ENCODE results near the gene SUN5. TPM values are rescaled to one million over a fixed set of nuclear protein-coding genes. Genes with fewer than 3 reads are reported as not detected.

SUN5 gene
- total RNA-seq, 2 experiments from 2014 or later: not detected

DNA sequence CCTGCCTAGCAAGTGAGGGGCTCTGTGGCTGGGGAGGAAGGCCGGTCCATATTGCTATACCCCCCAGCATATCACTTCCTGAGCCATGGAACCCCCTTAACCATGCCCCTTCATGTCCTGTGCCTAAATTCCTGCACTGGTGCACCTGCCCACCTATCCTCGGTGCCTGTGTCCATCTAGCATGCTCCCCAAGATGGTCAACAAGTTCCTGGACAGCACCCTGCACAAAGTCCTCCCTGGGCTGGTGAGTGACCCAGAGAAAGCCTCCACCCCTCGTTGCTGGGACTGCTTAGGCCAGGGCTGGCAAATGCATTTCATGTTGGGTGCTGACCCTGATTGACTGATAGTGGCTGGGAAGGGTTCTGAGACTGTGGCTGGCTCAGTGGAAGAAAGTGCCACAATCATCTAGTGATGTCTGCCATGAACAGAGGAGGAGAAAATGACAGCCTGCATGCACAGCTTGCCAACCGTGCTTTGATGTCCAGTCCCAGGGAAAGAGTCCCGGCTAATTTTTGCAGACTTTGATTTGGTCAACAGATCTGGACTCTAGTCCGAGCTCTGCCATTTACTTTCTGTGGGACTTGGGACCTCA, 30.8 kb upstream of the SUN5 start:
- DNase-seq (no peak), ATAC-seq (no peak)
- Mint-ChIP-seq H3K27ac (no peak overlapping the region), H3K36me3 (ENCODE audit: low read depth) (no peaks in the 10 kb centered on the region), H3K4me1 (ENCODE audit: low read depth) (no peaks in the 10 kb centered on the region), H3K27me3 (no peaks in the 10 kb centered on the region), H3K9me3 (peaks cover 5% of the 10 kb centered on the region), H3K4me3 (no peak overlapping the region)
- intact Hi-C loops (cut with micrococcal nuclease): no loop called here
- ChIA-PET POLR2A (no interaction called here), CTCF (no interaction called here)
- TF ChIP-seq, protein P1, sequence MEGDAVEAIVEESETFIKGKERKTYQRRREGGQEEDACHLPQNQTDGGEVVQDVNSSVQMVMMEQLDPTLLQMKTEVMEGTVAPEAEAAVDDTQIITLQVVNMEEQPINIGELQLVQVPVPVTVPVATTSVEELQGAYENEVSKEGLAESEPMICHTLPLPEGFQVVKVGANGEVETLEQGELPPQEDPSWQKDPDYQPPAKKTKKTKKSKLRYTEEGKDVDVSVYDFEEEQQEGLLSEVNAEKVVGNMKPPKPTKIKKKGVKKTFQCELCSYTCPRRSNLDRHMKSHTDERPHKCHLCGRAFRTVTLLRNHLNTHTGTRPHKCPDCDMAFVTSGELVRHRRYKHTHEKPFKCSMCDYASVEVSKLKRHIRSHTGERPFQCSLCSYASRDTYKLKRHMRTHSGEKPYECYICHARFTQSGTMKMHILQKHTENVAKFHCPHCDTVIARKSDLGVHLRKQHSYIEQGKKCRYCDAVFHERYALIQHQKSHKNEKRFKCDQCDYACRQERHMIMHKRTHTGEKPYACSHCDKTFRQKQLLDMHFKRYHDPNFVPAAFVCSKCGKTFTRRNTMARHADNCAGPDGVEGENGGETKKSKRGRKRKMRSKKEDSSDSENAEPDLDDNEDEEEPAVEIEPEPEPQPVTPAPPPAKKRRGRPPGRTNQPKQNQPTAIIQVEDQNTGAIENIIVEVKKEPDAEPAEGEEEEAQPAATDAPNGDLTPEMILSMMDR (IDR thresholded peaks at IDR 0.05): no peak

DNA sequence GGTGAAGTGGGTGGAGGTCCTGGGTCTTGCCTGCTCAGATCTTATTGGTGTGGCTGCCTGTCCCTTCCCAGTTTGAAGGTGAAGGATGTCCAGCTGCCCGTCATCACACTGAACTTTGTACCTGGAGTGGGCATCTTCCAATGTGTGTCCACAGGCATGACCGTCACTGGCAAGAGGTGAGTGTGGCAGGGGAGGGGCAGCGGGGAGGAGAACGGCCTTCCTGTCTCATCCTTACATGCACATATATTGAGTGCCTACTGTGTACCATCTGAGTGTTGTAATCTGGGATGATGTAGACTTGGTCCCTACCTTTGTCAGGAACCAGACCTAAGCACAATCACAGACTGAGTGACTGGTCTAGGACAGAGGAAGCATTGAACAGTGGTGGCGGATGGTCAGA, 29.9 kb upstream of the SUN5 start:
- DNase-seq (no peak), ATAC-seq (no peak)
- H3K4me1 Mint-ChIP-seq (ENCODE audit: low read depth): no peaks in the 10 kb centered on the region
- TF ChIP-seq, protein P1 (IDR thresholded peaks at IDR 0.05): no peak
- H3K4me3 Mint-ChIP-seq: no peak overlapping the region
- H3K9me3 Mint-ChIP-seq: peaks cover 5% of the 10 kb centered on the region
- no peak overlapping the region for H3K27ac Mint-ChIP-seq
- CTCF ChIA-PET: no interaction called here
- no peaks in the 10 kb centered on the region for H3K36me3 Mint-ChIP-seq (ENCODE audit: low read depth)
- POLR2A ChIA-PET: no interaction called here
- no peaks in the 10 kb centered on the region for H3K27me3 Mint-ChIP-seq
- intact Hi-C loops (cut with micrococcal nuclease): no loop called here

DNA sequence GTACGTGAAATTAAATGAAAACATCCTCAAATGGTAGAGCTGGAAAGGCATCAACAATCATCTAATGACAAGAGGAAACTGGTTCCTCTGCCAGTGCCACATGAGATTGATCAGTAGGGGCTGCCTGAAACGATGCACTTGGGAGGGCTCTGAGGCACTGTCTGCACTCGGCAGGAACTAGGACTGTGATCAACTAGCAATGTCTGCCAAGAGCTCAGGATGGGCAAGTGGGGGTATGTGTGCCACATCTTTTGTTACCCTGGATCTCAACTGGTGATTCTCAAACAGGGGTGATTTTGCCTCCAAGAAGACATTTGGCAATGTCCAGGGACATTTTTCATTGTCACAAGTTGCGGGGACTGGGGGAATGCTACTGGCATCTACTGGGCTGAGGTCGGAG, 29.1 kb upstream of the SUN5 start:
- Mint-ChIP-seq H3K9me3 (peaks cover 5% of the 10 kb centered on the region), H3K27ac (no peak overlapping the region), H3K4me1 (ENCODE audit: low read depth) (no peaks in the 10 kb centered on the region), H3K36me3 (ENCODE audit: low read depth) (no peaks in the 10 kb centered on the region), H3K27me3 (no peaks in the 10 kb centered on the region), H3K4me3 (no peak overlapping the region)
- DNase-seq (no peak), ATAC-seq (no peak)
- TF ChIP-seq, protein P1 (IDR thresholded peaks at IDR 0.05): no peak
- intact Hi-C loops (cut with micrococcal nuclease): no loop called here
- CTCF ChIA-PET: no interaction called here
- POLR2A ChIA-PET: interaction anchor here (0.8 kb wide), 1 partner anchor 11 kb away, joined by 3 read pairs; no protein-coding TSS in a partner anchor

DNA sequence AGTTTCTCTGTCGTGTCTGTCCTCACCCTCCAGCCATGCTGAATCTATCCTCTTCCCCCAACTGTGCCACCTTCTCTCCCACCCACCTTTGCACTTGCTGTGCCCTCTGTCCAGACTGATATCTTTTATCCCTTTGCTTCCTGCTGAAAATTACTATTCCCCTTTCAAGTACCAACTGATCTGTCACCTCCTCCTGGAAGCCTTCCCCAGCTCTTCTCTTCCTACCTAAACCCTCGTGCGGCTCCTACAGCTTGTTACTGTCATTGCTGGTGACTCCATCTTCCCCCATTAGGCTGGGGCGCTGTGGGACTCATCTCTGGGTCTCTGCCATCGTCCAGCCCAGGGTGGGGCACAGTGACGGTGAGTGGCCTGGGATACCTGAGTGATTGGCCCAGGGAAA, 28.3 kb upstream of the SUN5 start:
- POLR2A ChIA-PET: no interaction called here
- no peaks in the 10 kb centered on the region for H3K36me3 Mint-ChIP-seq (ENCODE audit: low read depth)
- ATAC-seq (no peak), DNase-seq (no peak)
- no peaks in the 10 kb centered on the region for H3K27me3 Mint-ChIP-seq
- TF ChIP-seq, protein P1 (IDR thresholded peaks at IDR 0.05): no peak
- intact Hi-C loops (cut with micrococcal nuclease): no loop called here
- CTCF ChIA-PET: no interaction called here
- H3K27ac Mint-ChIP-seq: no peak overlapping the region
- H3K4me1 Mint-ChIP-seq (ENCODE audit: low read depth): no peaks in the 10 kb centered on the region
- H3K4me3 Mint-ChIP-seq: no peak overlapping the region
- peaks cover 5% of the 10 kb centered on the region for H3K9me3 Mint-ChIP-seq

DNA sequence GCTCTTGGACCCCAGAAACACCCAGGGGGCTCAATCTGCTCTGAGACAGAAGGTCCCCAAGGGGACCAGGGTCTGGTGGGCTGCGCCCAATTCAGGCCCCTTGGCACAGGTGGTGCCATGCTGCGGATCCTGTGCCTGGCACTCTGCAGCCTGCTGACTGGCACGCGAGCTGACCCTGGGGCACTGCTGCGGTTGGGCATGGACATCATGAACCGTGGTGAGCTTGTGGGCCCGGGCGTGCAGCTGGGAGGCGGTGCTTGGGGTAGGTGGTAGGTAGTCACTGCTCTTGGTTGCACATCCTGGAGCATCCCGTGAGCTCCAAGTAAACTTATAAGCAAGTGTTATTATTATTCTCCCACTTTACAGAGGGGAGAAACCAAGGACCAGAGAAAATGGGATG, 27.3 kb upstream of the SUN5 start, which contains the start of gene BPIFB6:
BPIFB6 (plus strand) TSS at position 118 of the 400 bp plus-strand sequence; CDS start at position 118, 0 bp downstream.
- DNase-seq (no peak), ATAC-seq (no peak)
- intact Hi-C loops (cut with micrococcal nuclease): no loop called here
- no peaks in the 10 kb centered on the region for H3K36me3 Mint-ChIP-seq (ENCODE audit: low read depth)
- TF ChIP-seq, protein P1 (IDR thresholded peaks at IDR 0.05): no peak
- H3K27ac Mint-ChIP-seq: no peak within 1 kb of the TSS
- peaks cover 5% of the 10 kb centered on the region for H3K9me3 Mint-ChIP-seq
- no peaks in the 10 kb centered on the region for H3K4me1 Mint-ChIP-seq (ENCODE audit: low read depth)
- ChIA-PET CTCF (no interaction called here), POLR2A (no interaction called here)
- no peaks in the 10 kb centered on the region for H3K27me3 Mint-ChIP-seq
- no peak within 1 kb of the TSS for H3K4me3 Mint-ChIP-seq

Data from activated CD8-positive, alpha-beta T cell treated with anti-CD3 and anti-CD28 coated beads for 36 hours (primary cell).